ENCODE measurements around the gene APOL5. TPM values are rescaled to one million over a fixed set of nuclear protein-coding genes. Genes with fewer than 3 reads are reported as not detected.

The APOL5 gene
- total RNA-seq, 2 experiments from 2014 or later = not detected

DNA sequence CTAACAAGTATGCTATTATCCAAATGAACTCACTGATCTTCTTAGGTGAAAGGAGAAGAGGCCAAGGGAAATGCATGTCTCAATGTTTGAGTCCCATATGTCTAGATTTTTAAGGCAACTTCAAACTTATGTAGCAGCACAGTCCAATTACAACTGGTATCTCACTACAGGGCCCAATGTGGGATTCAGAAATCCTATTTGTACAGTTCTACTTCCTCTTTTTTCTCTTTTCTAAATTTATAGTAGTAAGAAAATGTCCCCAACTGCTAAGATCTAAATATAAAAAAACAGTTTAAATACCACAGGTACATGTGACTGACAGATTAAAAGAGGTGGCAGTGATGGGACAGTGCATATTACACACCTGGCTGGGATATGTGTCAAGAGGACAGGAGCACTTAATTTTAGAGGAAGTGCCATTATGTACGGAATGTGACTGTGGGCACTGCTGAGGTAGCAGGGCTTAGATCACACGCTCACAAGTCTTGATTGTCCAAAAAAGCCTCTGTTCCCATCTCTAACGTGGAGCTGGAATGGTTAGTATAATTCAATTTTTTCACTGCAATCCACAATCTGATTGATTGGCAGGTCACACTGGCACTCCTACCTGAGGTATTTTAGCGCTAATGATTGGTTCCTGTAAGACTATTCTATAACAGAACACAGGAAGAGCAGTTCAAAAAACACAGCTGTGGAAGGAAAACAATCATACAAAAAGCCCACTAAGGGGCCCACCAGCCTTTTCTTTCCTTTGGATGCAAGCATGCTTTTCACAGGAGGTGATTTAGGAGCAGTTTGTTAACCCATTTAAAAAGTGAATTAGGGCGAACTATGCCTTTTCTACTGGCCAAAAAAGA is 34.6 kb downstream of the APOL5 start:
- no peaks in the 10 kb centered on the region for H3K36me3 Mint-ChIP-seq
- H3K27me3 Mint-ChIP-seq = no peaks in the 10 kb centered on the region
- DNase-seq = no peak
- CTCF ChIA-PET = interaction anchor here (1.2 kb wide), 1 partner anchor 313 kb away, joined by 3 read pairs; no protein-coding TSS in a partner anchor
- no peak overlapping the region for H3K27ac Mint-ChIP-seq
- POLR2A ChIA-PET = no interaction called here
- H3K4me1 Mint-ChIP-seq (ENCODE audit: low read depth) = peaks cover 2% of the 10 kb centered on the region
- no peak overlapping the region for H3K4me3 Mint-ChIP-seq
- intact Hi-C loops (cut with micrococcal nuclease) = no loop called here
- no peaks in the 10 kb centered on the region for H3K9me3 Mint-ChIP-seq

DNA sequence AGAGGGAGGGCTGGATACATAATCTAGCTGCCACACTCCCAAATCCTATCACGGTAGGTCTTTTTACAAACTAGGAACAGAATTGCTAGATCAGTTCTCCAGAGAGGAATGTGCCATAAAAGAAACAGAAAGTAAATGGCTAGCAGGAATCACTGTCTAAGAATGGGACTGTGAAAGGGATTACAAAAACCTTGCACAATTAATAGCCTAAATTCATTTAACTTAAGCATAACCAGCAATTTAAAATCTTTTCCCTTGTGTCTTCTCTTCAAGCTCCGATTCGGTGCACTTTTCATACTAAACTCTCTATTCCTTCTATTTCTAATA is 35.2 kb downstream of the APOL5 start:
- CTCF ChIA-PET = no interaction called here
- POLR2A ChIA-PET = no interaction called here
- H3K27ac Mint-ChIP-seq = no peak overlapping the region
- intact Hi-C loops (cut with micrococcal nuclease) = no loop called here
- H3K4me3 Mint-ChIP-seq = no peak overlapping the region
- H3K4me1 Mint-ChIP-seq (ENCODE audit: low read depth) = peaks cover 2% of the 10 kb centered on the region
- no peaks in the 10 kb centered on the region for H3K9me3 Mint-ChIP-seq
- DNase-seq = no peak
- H3K36me3 Mint-ChIP-seq = no peaks in the 10 kb centered on the region
- no peaks in the 10 kb centered on the region for H3K27me3 Mint-ChIP-seq

GRCh38 chr22:35754761-35755160 is 37.1 kb downstream of the APOL5 start:
- DNase-seq = no peak
- Mint-ChIP-seq H3K9me3 (no peaks in the 10 kb centered on the region), H3K4me1 (ENCODE audit: low read depth) (peaks cover 2% of the 10 kb centered on the region), H3K4me3 (no peak overlapping the region), H3K27ac (no peak overlapping the region), H3K36me3 (peaks cover 2% of the 10 kb centered on the region), H3K27me3 (no peaks in the 10 kb centered on the region)
- POLR2A ChIA-PET = no interaction called here
- CTCF ChIA-PET = interaction anchor here (1.0 kb wide), 1 partner anchor 311 kb away, joined by 4 read pairs; no protein-coding TSS in a partner anchor
- intact Hi-C loops (cut with micrococcal nuclease) = no loop called here

GRCh38 chr22:35756722-35757121 is 39.0 kb downstream of the APOL5 start:
- Mint-ChIP-seq H3K27me3 (no peaks in the 10 kb centered on the region), H3K36me3 (peaks cover 2% of the 10 kb centered on the region), H3K4me1 (ENCODE audit: low read depth) (peaks cover 2% of the 10 kb centered on the region), H3K27ac (no peak overlapping the region), H3K9me3 (no peaks in the 10 kb centered on the region), H3K4me3 (no peak overlapping the region)
- no peak for DNase-seq
- intact Hi-C loops (cut with micrococcal nuclease) = no loop called here
- CTCF ChIA-PET = interaction anchor here (1.0 kb wide), 1 partner anchor 130 kb away, joined by 3 read pairs; no protein-coding TSS in a partner anchor
- POLR2A ChIA-PET = no interaction called here

DNA sequence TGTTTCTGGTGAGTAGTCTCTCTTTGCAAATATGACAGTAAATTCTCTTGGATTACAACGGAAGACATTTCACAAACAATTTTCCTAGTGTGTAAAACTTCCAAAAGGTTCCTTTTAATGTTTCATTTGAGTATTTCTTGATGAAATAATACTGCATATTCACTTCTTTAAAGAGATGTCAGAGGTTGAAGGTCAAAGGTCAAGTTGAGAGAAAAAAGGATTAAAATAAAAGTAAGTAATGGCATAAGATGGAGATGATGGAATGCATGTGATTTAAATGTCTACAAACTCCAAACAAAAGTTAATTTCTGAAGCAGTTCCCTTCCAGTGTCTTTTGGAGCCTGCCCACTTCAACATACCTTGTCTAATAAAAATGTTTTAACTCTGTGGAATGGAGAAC is 40.7 kb downstream of the APOL5 start:
- intact Hi-C loops (cut with micrococcal nuclease) = no loop called here
- no peak overlapping the region for H3K27ac Mint-ChIP-seq

DNA sequence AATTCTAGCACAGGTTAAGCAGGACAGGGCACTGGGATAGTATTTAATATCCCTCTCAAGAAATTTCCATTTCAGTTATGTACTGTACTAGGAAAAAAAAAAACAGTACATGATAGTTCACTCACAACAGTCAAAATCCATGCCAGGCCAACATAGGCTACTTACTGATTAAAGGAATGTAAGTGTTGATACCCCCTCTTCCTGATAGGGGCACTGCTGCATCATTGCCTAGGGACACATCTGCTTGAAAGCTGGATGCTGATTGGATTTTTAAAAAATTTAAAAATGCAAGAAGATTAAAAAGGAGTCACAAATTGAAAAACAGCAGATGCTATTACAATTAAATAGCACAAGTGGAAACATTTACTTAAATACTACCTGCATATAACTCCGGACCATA is 43.4 kb downstream of the APOL5 start:
- no peaks in the 10 kb centered on the region for H3K4me1 Mint-ChIP-seq (ENCODE audit: low read depth)
- ChIA-PET CTCF (interaction anchor here (1.4 kb wide), 1 partner anchor 10 kb away, joined by 4 read pairs; no protein-coding TSS in a partner anchor), POLR2A (no interaction called here)
- H3K36me3 Mint-ChIP-seq = peaks cover 2% of the 10 kb centered on the region
- DNase-seq = no peak
- intact Hi-C loops (cut with micrococcal nuclease) = no loop called here
- H3K9me3 Mint-ChIP-seq = no peaks in the 10 kb centered on the region
- H3K4me3 Mint-ChIP-seq = no peak overlapping the region
- H3K27me3 Mint-ChIP-seq = no peaks in the 10 kb centered on the region
- H3K27ac Mint-ChIP-seq = no peak overlapping the region

More for the DNA sequence above, 40.7 kb downstream of the APOL5 start:
- Mint-ChIP-seq H3K36me3 (peaks cover 2% of the 10 kb centered on the region), H3K4me1 (ENCODE audit: low read depth) (peaks cover 2% of the 10 kb centered on the region), H3K4me3 (no peak overlapping the region), H3K9me3 (no peaks in the 10 kb centered on the region), H3K27me3 (no peaks in the 10 kb centered on the region)
- CTCF ChIA-PET = no interaction called here
- POLR2A ChIA-PET = no interaction called here
- no peak for DNase-seq

- Mint-ChIP-seq H3K36me3 (no peaks in the 10 kb centered on the region), H3K9me3 (no peaks in the 10 kb centered on the region), H3K27me3 (no peaks in the 10 kb centered on the region), H3K4me1 (ENCODE audit: low read depth) (no peaks in the 10 kb centered on the region), H3K4me3 (no peak overlapping the region), H3K27ac (no peak overlapping the region)
- ChIA-PET POLR2A (no interaction called here), CTCF (interaction anchor here (1.1 kb wide), 1 partner anchor 299 kb away, joined by 4 read pairs; no protein-coding TSS in a partner anchor)
- no peak for DNase-seq
- intact Hi-C loops (cut with micrococcal nuclease) = no loop called here
Measured at GRCh38 chr22:35766654-35767580, 49.2 kb downstream of the APOL5 start.

- ChIA-PET CTCF (no interaction called here), POLR2A (no interaction called here)
- Mint-ChIP-seq H3K9me3 (no peaks in the 10 kb centered on the region), H3K27me3 (peaks cover 2% of the 10 kb centered on the region), H3K36me3 (no peaks in the 10 kb centered on the region), H3K27ac (no peak overlapping the region), H3K4me1 (ENCODE audit: low read depth) (no peaks in the 10 kb centered on the region), H3K4me3 (no peak overlapping the region)
- DNase-seq = no peak
- intact Hi-C loops (cut with micrococcal nuclease) = no loop called here
Measured at GRCh38 chr22:35769974-35770373, 52.3 kb downstream of the APOL5 start.

DNA sequence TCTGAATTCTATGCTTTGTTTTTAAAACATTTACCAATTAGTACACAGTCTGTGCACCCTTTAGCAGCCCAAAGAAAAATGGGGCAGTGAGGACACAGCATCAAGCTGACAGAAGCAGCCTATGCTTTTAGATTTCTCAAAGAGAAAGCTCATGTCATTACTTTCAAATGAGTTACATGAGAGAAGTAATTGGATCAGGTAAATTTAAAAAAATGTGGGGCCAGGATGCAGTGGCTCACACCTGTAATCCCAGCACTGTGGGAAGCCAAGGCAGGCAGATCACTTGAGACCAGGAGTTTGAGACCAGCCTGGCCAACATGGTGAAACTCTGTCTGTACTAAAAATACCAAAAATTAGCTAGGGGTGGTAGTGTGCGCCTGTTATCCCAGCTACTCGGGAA is 57.7 kb downstream of the APOL5 start:
- Mint-ChIP-seq H3K27ac (no peak overlapping the region), H3K4me3 (no peak overlapping the region), H3K9me3 (no peaks in the 10 kb centered on the region), H3K36me3 (no peaks in the 10 kb centered on the region), H3K27me3 (peaks cover 2% of the 10 kb centered on the region), H3K4me1 (ENCODE audit: low read depth) (no peaks in the 10 kb centered on the region)
- ChIA-PET CTCF (interaction anchor here (1.3 kb wide), 1 partner anchor 290 kb away, joined by 3 read pairs; no protein-coding TSS in a partner anchor), POLR2A (no interaction called here)
- no peak for DNase-seq
- intact Hi-C loops (cut with micrococcal nuclease) = no loop called here

- H3K4me3 Mint-ChIP-seq = no peak overlapping the region
- no peak overlapping the region for H3K27ac Mint-ChIP-seq
- H3K9me3 Mint-ChIP-seq = no peaks in the 10 kb centered on the region
- POLR2A ChIA-PET = no interaction called here
- no peak for DNase-seq
- CTCF ChIA-PET = no interaction called here
- H3K4me1 Mint-ChIP-seq (ENCODE audit: low read depth) = no peaks in the 10 kb centered on the region
- no peaks in the 10 kb centered on the region for H3K36me3 Mint-ChIP-seq
- peaks cover 2% of the 10 kb centered on the region for H3K27me3 Mint-ChIP-seq
- intact Hi-C loops (cut with micrococcal nuclease) = no loop called here
Measured at GRCh38 chr22:35777335-35777975, 59.8 kb downstream of the APOL5 start.
